HepG2 (cell line): ENCODE results near the gene CAPN8. TPM values are rescaled to one million over a fixed set of nuclear protein-coding genes. Genes with fewer than 3 reads are reported as not detected.

ENCODE experiments used
- ATAC-seq: fragments of 200-7000 bp; cut with Tn5 transposase; 3 replicates; pipeline ENCODE4 v1.9.1; 2020; ENCODE audit warnings: mild to moderate bottlenecking, moderate library complexity
- BruUV-seq: library from RNA; stranded (reverse); fragments of 400-500 nt; replicated peaks from 2 replicates; lab custom pipeline; 2021; lab: Mats Ljungman, UMichigan
- CTCF ChIA-PET: fragments of 300-600 bp; formaldehyde crosslinking; extraction: SDS; loops from one replicate; lab custom pipeline; 2021; ENCODE audit warnings: low total read pairs, inconsistent platforms, low intra/inter-chr PET ratio; lab: Yijun Ruan, JAX
- POLR2A ChIA-PET: fragments of 350-600 bp; sonication (Branson Sonifier 250); formaldehyde crosslinking; loops from one replicate; lab custom pipeline; 2020; ENCODE audit warnings: antibody characterized with exemption, inconsistent platforms; lab: Yijun Ruan, JAX
- DNase-seq: peaks from one replicate; pipeline ENCODE4 v3.0.0-alpha.2; 2015; ENCODE audit warnings: low spot score
- FAIRE-seq: peaks from 3 replicates; lab custom pipeline; 2011; peaks lifted over from hg19 to GRCh38; lab: Jason Lieb, UNC
- H2AFZ ChIP-seq: one replicate; pipeline ENCODE4 v1.6.1; 2011; ENCODE audit warnings: low read length, inconsistent platforms
- H3K27ac ChIP-seq: fragments of 300-600 bp; 3 replicates; pipeline ENCODE4 v1.8.0; 2011; ENCODE audit warnings: mixed run types, mild to moderate bottlenecking, mixed read lengths, low read length, inconsistent platforms; ENCODE audit not compliant: insufficient read depth; ENCODE audit errors: extremely low read length
- H3K27me3 ChIP-seq, 2 experiments: fragments of 200-600 bp in 1 of 2; 2 replicates in 1 of 2; 3 replicates in 1 of 2; pipeline versions ENCODE4 v1.6.0 to v1.8.0; 2011; ENCODE audit warnings: low read length in 2 of 2, mild to moderate bottlenecking in 2 of 2, moderate library complexity in 2 of 2, inconsistent platforms in 1 of 2; ENCODE audit not compliant: insufficient read depth in 2 of 2, control insufficient read depth in 1 of 2
- H3K36me3 ChIP-seq, 2 experiments: fragments of 200-600 bp in 1 of 2; replicated peaks in 1 of 2; 2 replicates in 1 of 2; 3 replicates in 1 of 2; pipeline versions ENCODE4 v1.5.1 to v1.8.0; 2011; ENCODE audit warnings: low read length in 2 of 2, inconsistent platforms in 1 of 2; ENCODE audit not compliant: insufficient read depth in 2 of 2, control insufficient read depth in 1 of 2
- H3K4me1 ChIP-seq: 2 replicates; pipeline ENCODE4 v1.5.1; 2012; ENCODE audit warnings: low read length, inconsistent platforms; ENCODE audit not compliant: insufficient read depth
- H3K4me2 ChIP-seq: 2 replicates; pipeline ENCODE4 v1.6.0; 2011; ENCODE audit warnings: low read depth, low read length, inconsistent platforms
- H3K4me3 ChIP-seq, 3 experiments: fragments of 200-600 bp in 1 of 3; sonication (generic), shearing (Covaris generic) in 1 of 3; replicated peaks in 1 of 3; 2 replicates each; pipeline ENCODE4 v1.5.1; 2011 to 2016; ENCODE audit warnings: low read length in 3 of 3, inconsistent platforms in 2 of 3, low read depth in 2 of 3, mild to moderate bottlenecking in 2 of 3, control low read depth in 1 of 3, mixed read lengths in 1 of 3; ENCODE audit not compliant: insufficient read depth in 1 of 3
- H3K79me2 ChIP-seq: one replicate; pipeline ENCODE4 v1.6.1; 2011; ENCODE audit warnings: low read length, inconsistent platforms; ENCODE audit not compliant: insufficient read depth
- H3K9ac ChIP-seq: 2 replicates; pipeline ENCODE4 v1.6.0; 2011; ENCODE audit warnings: mild to moderate bottlenecking, low read depth, low read length, inconsistent platforms; ENCODE audit not compliant: insufficient read depth
- H3K9me3 ChIP-seq: 2 replicates; pipeline ENCODE4 v1.5.1; 2012; ENCODE audit warnings: mild to moderate bottlenecking, low read length
- H4K20me1 ChIP-seq: 2 replicates; pipeline ENCODE4 v1.6.0; 2011; ENCODE audit warnings: inconsistent platforms, mild to moderate bottlenecking, low read length, moderate library complexity; ENCODE audit not compliant: insufficient read depth
- NR2F2 ChIP-seq: IDR thresholded peaks from 2 replicates; pipeline ENCODE4 v1.6.1; 2012; ENCODE audit warnings: low read depth, inconsistent platforms, borderline replicate concordance
- POGZ ChIP-seq: sonication (generic); formaldehyde crosslinking; IDR thresholded peaks from 2 replicates; pipeline ENCODE4 v1.4.0; 2020; ENCODE audit warnings: mild to moderate bottlenecking, missing genetic modification reagents
- SALL2 ChIP-seq: sonication (generic); formaldehyde crosslinking; IDR thresholded peaks from 2 replicates; pipeline ENCODE4 v1.8.1; 2023; ENCODE audit warnings: mild to moderate bottlenecking, missing genetic modification reagents, inconsistent platforms
- SNAI1 ChIP-seq: sonication (generic); formaldehyde crosslinking; IDR thresholded peaks from 2 replicates; pipeline ENCODE4 v1.5.0; 2020; ENCODE audit warnings: mild to moderate bottlenecking, missing genetic modification reagents, borderline replicate concordance
- SSRP1 ChIP-seq: IDR thresholded peaks from 2 replicates; pipeline ENCODE4 v1.6.1; 2016; ENCODE audit warnings: control low read depth
- ZNF512B ChIP-seq: sonication (generic); formaldehyde crosslinking; IDR thresholded peaks from 2 replicates; pipeline ENCODE4 v1.5.1; 2020; ENCODE audit warnings: missing genetic modification reagents, mild to moderate bottlenecking, borderline replicate concordance
- ZNF552 ChIP-seq: sonication (generic); formaldehyde crosslinking; IDR thresholded peaks from 2 replicates; pipeline ENCODE4 v1.9.0; 2022; ENCODE audit warnings: missing genetic modification reagents, mild to moderate bottlenecking, borderline replicate concordance
- WGBS: methylation state at CpG from one replicate; pipeline ENCODE4 v1.1.6; 2017; ENCODE audit warnings: low lambda C conversion rate; 5-methylcytosine and 5-hydroxymethylcytosine counted together
- in situ Hi-C: cut with HindIII; loops from 2 replicates; pipeline ENCODE4 v1.10.0; 2017; ENCODE audit warnings: low pct_unique_long_range_greater_than_20kb; ENCODE audit not compliant: extremely low pct_ligation_motif_present
- intact Hi-C: fragments of 100-400 bp; cut with micrococcal nuclease; formaldehyde crosslinking; loops from one replicate; pipeline ENCODE4 v1.10.0; 2022; ENCODE audit not compliant: unreplicated experiment
- polyA plus RNA-seq, 8 experiments: library from polyadenylated mRNA; depleted of rRNA in 3 of 8; stranded (reverse) in 7 of 8; unstranded in 1 of 8; fragments of >200 nt; fragmentation: Illumina TruSeq in 4 of 8; extraction: Trizol in 4 of 8; gene quantifications; 2 replicates each; pipeline versions ENCODE4 v1.2.1 to v1.2.3, GENCODE V29; 2011 to 2016; ENCODE audit warnings: low read depth in 4 of 8, missing spikeins in 1 of 8, mixed read lengths in 1 of 8; ENCODE audit not compliant: insufficient read depth in 1 of 8
- total RNA-seq, 5 experiments: library from RNA; depleted of rRNA; stranded (reverse); fragments of >200 nt; fragmentation: Illumina TruSeq; extraction: Trizol; gene quantifications; 2 replicates each; pipeline ENCODE4 v1.2.3, GENCODE V29; 2016; ENCODE audit warnings: low read depth in 1 of 5
- TF ChIP-seq, protein P1 (sequence below): sonication (generic); formaldehyde crosslinking; IDR thresholded peaks from 2 replicates; pipeline ENCODE4 v1.5.0; 2020; ENCODE audit warnings: mild to moderate bottlenecking, missing genetic modification reagents, borderline replicate concordance
- TF ChIP-seq, protein P2 (sequence below): sonication (generic); formaldehyde crosslinking; IDR thresholded peaks from 2 replicates; pipeline ENCODE4 v1.5.1; 2020; ENCODE audit warnings: mild to moderate bottlenecking, missing genetic modification reagents

The CAPN8 gene
- total and polyA plus RNA-seq, 2 of the 13 experiments (the other 11 are each of a cell fraction or from before 2014, with no cell fraction given): 0.20 to 0.25 TPM

GRCh38 chr1:223653431-223653830 is 12.1 kb downstream of the CAPN8 start (continued):
- TF ChIP-seq, protein P1, sequence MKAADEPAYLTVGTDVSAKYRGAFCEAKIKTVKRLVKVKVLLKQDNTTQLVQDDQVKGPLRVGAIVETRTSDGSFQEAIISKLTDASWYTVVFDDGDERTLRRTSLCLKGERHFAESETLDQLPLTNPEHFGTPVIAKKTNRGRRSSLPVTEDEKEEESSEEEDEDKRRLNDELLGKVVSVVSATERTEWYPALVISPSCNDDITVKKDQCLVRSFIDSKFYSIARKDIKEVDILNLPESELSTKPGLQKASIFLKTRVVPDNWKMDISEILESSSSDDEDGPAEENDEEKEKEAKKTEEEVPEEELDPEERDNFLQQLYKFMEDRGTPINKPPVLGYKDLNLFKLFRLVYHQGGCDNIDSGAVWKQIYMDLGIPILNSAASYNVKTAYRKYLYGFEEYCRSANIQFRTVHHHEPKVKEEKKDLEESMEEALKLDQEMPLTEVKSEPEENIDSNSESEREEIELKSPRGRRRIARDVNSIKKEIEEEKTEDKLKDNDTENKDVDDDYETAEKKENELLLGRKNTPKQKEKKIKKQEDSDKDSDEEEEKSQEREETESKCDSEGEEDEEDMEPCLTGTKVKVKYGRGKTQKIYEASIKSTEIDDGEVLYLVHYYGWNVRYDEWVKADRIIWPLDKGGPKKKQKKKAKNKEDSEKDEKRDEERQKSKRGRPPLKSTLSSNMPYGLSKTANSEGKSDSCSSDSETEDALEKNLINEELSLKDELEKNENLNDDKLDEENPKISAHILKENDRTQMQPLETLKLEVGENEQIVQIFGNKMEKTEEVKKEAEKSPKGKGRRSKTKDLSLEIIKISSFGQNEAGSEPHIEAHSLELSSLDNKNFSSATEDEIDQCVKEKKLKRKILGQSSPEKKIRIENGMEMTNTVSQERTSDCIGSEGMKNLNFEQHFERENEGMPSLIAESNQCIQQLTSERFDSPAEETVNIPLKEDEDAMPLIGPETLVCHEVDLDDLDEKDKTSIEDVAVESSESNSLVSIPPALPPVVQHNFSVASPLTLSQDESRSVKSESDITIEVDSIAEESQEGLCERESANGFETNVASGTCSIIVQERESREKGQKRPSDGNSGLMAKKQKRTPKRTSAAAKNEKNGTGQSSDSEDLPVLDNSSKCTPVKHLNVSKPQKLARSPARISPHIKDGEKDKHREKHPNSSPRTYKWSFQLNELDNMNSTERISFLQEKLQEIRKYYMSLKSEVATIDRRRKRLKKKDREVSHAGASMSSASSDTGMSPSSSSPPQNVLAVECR (CRISPR knock-in tag): no peak
- no peak for TF ChIP-seq SSRP1 (CRISPR knock-in tag)
- TF ChIP-seq ZNF512B (CRISPR knock-in tag): no peak
- no peak for TF ChIP-seq SALL2 (CRISPR knock-in tag)
- TF ChIP-seq, all 625 proteins: peak for 0

DNA sequence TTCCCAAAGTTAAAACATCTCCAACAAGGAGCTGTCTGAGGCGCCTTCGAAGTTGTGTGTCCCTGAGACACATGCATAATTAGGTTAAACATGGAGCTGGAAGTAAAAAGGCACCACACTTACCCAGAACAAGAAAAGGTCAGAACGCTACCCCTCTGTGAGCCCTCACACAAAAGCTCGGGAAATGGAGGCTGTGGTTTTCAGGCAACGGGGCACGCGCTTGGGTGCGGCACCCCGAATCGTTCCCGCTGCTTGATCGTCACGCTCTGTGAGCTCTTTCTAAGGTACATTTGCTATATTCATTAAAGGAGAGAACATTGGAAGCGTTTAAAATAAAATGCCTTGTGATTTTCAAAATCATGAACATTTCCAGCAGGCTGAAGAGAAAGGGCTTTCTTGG is 12.5 kb downstream of the CAPN8 start:
- Histone ChIP-seq H3K9me3 (no peaks in the 10 kb centered on the region), H4K20me1 (no peaks in the 10 kb centered on the region), H2AFZ (no peak overlapping the region), H3K27me3 (no peaks in the 10 kb centered on the region), H3K9ac (no peak overlapping the region), H3K4me3 (no peak overlapping the region), H3K4me1 (peaks cover 15% of the 10 kb centered on the region), H3K4me2 (no peak overlapping the region), H3K27ac (no peak overlapping the region), H3K36me3 (no peaks in the 10 kb centered on the region), H3K79me2 (no peaks in the 10 kb centered on the region)
- DNase-seq (no peak), FAIRE-seq (no peak), ATAC-seq (no peak)
- CTCF ChIA-PET: no interaction called here
- in situ Hi-C loops (no loop called here), intact Hi-C loops (no loop called here)
- 76% methylated on average over 14 of the region's 14 CpGs for WGBS
- POLR2A ChIA-PET: no interaction called here
- TF ChIP-seq ZNF552 (CRISPR knock-in tag) (no peak), POGZ (CRISPR knock-in tag) (no peak), SNAI1 (CRISPR knock-in tag) (no peak), NR2F2 (no peak)
- TF ChIP-seq, protein P2, sequence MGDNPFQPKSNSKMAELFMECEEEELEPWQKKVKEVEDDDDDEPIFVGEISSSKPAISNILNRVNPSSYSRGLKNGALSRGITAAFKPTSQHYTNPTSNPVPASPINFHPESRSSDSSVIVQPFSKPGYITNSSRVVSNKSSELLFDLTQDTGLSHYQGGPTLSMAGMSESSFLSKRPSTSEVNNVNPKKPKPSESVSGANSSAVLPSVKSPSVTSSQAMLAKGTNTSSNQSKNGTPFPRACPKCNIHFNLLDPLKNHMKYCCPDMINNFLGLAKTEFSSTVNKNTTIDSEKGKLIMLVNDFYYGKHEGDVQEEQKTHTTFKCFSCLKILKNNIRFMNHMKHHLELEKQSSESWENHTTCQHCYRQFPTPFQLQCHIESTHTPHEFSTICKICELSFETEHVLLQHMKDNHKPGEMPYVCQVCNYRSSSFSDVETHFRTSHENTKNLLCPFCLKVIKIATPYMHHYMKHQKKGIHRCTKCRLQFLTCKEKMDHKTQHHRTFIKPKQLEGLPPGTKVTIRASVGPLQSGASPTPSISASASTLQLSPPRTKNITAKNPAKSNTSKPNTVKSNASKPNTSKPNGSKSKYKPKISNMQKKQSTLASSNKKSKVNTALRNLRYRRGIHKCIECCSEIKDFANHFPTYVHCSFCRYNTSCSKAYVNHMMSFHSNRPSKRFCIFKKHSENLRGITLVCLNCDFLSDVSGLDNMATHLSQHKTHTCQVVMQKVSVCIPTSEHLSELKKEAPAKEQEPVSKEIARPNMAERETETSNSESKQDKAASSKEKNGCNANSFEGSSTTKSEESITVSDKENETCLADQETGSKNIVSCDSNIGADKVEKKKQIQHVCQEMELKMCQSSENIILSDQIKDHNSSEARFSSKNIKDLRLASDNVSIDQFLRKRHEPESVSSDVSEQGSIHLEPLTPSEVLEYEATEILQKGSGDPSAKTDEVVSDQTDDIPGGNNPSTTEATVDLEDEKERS: no peak
- no TSS peak for BruUV-seq
